ENCODE data around the gene POLDIP3.

Gene POLDIP3, protein sequence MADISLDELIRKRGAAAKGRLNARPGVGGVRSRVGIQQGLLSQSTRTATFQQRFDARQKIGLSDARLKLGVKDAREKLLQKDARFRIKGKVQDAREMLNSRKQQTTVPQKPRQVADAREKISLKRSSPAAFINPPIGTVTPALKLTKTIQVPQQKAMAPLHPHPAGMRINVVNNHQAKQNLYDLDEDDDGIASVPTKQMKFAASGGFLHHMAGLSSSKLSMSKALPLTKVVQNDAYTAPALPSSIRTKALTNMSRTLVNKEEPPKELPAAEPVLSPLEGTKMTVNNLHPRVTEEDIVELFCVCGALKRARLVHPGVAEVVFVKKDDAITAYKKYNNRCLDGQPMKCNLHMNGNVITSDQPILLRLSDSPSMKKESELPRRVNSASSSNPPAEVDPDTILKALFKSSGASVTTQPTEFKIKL

DNA sequence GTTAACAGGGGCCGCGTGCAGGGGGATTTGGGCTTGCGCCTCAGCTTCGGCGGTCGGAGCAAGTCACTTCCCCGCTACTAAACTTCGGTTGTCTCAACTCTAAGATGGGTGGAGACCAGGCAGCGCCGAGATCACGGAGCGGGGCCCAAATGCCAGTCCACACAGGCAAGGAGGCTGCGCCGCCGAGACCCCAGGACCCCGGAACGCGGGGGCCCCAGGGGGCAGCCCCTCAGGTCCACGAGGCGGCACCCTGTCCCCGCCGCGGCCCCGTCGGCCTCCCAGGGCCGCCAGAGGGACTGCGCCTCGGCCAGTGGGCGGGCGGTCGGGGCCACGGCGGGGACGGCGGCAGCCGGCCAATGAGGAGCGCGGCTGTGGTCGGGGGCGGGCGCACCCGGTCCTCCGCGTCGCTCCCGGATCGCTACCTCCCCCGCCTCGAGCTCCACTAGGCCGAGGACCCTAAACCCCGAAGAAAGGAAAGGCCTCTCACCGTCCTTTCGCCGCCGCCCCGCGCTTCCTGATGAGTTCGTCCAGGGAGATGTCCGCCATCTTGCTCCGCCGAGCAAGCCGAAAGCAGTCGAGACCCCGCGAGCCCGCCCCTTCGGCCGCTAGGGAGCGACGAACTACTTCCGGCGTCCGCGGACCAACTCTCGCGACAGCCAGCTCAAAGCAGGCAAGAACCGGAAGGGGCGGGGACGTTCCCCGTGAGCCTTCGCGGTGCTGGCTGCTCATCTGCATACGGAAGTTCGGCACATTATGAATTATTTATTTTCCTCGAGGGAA lies at the start of gene POLDIP3:
Gene POLDIP3, minus strand, starts transcription at position 572 of the 780 bp plus-strand sequence. Its CDS starts 26 bp downstream, at position 546.
- DNase-seq = peak; percentile 99

GRCh38 chr22:42661985-42662831 lies 47.5 kb upstream of the POLDIP3 start:
- peak; percentile 70 for DNase-seq

GRCh38 chr22:42656578-42656977 lies 41.9 kb upstream of the POLDIP3 start:
- DNase-seq = no peak

GRCh38 chr22:42655693-42656092 lies 41.0 kb upstream of the POLDIP3 start:
- DNase-seq = no peak

DNA sequence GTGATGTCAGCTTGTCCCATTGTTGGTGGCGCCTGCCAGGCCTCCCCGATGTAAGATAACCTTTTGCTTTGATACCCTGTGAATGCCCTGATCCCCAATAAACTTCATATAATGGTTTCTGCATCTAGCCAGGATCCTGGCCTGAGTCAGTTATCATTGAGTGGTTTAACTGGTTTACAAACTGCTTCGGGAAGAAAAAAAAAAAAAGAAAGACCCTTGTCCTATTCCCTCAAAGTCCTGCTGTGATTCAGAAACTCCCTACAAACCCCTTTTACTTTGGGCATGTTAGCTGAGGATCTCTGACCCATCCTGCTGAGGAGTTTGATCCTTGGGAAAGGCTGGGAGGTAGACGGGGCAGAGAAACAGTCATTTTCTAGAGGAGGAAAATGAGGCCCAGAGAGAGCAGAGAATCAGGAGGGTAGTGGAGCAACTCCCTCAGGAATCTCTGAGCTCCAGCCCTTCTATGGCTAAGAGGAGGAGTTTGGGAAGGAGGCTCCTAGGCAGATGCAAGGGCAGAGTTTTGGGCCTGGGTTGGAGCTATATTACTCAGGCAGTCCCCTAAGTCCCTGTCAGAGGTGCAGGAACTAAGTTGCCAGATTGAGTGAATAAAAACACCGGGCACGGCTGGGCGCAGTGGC lies 39.9 kb upstream of the POLDIP3 start:
- DNase-seq = no peak

DNA sequence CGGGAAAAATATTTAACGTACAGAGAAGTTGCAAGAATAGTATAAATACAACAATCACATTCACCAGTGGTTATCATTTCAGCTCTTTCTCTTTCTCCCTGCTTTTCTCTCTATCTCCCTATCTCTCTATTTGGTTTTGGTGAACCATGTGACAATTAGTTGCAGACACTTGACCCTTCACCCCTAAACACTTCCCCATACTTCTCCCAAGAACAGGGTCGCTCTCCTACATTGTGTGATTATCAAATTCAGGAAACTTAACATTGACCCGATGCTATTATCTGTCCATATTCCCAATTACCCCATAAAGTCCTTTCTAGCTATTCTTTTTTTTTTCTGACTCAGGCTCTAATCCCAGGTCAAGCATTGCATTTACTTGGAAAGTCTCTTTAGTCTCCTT lies 39.3 kb upstream of the POLDIP3 start:
- DNase-seq = no peak

- peak; percentile 9 for DNase-seq
Observed at GRCh38 chr22:42651134-42651533, 36.5 kb upstream of the POLDIP3 start.

DNA sequence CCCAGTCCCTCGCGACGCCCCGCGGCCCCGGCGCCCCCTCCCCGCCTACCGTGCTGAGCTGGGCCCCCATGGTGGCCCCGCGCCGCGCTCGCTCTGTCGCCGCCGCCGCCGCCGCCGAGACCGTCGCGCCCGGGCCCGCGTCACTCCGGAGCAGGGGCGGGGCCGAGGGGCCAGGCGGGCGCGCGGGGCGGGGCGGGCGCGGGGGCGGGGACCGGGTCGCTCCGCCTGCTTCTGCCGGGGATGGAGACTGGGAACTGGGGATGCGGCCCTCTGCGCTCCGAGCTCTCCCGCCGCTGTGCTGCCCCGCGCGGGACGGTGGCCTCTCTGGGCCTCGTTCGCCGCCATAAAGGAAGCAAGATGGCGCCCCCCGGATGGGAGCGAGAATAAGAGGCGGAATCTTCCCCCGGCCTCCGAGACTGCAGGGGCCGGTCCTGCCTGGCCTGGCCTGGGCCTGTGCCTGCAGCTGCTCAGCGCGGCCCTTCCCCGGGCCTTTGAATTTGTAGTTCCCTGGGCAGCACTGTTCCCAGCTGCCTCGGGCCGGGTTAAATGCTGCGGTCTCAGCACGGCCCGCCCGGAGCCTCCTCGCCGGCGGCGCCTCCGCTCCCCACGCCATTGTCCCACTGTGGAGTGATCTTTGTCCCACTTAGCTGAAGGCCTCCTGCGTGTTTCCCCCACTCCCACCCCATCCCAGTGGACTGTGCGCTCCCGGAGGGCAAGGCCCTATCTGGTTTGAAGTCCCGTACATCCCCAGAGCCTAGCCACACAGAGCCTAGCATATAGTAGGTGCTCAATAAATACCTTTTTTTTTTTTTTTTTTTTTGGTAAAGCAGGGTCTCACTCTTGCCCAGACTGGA lies 34.8 kb upstream of the POLDIP3 start, which contains the start of gene CYB5R3:
Gene CYB5R3, minus strand, starts transcription at position 147 of the 854 bp plus-strand sequence. Its CDS starts 77 bp downstream, at position 70.
- peak; percentile 84 for DNase-seq

DNA sequence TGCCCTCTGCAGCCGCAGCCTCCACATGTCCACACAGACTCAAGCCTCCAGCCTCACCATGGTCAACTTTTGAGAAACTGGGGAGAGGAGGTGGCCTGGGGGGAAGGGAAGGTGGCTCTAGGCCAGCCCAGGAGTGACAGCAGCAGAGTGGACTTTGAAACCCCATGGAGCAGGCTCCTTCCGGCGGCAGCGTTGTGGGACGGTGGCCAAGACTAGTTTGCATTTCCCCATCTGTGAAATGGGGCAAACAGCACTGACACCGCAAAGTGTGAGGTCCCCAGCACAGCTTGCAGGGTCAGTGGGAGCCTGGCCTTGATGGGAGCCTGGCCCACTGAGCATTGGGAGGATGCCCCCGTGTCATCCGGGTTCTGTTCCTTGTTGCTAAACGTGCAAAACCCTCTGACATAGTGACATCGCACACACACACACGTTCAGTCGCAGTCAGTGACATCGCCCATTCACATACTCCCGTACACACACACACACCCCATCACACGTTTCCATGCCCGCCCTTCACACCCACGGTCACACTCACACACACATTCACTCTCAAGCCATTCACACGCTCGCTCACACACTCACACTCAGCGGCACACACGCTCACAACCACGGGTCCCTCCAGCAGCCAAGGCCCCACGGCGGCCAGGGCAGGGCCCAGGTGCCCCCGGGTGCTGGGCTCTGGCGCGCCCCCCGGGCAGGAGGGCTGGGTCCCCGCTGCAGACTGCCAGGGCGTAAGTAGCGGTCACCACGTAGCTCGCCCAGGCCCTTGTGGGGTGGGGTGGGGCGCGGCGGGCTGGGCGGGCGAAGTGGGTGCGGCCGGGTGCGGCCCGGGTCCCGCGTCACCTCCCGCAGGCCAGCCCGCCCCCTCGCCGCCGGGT lies 33.9 kb upstream of the POLDIP3 start:
- no peak for DNase-seq

- no peak for DNase-seq
Observed at GRCh38 chr22:42648017-42648367, 33.3 kb upstream of the POLDIP3 start.

GRCh38 chr22:42646569-42647525 lies 32.2 kb upstream of the POLDIP3 start:
- no peak for DNase-seq

- no peak for DNase-seq
Observed at GRCh38 chr22:42645938-42646568, 31.4 kb upstream of the POLDIP3 start.

GRCh38 chr22:42645341-42645937 lies 30.8 kb upstream of the POLDIP3 start:
- DNase-seq = no peak

GRCh38 chr22:42644422-42645340 lies 30.0 kb upstream of the POLDIP3 start:
- no peak for DNase-seq

- DNase-seq = no peak
Observed at GRCh38 chr22:42643634-42644421, 29.1 kb upstream of the POLDIP3 start.
